NCI-H1092 (cell line): Measurements from ENCODE around the gene CPHXL2.

Experiments
- DNase-seq: peaks from one replicate; lab custom pipeline; 2025; lab: John Stamatoyannopoulos, UW

Gene CPHXL2

GRCh38 chr16:75676909-75677308, at the start of gene CPHXL2:
TSS of gene CPHXL2 (minus strand) at chr16:75677009. CDS start at chr16:75676999, 10 bp downstream.
- DNase-seq = no peak

DNA sequence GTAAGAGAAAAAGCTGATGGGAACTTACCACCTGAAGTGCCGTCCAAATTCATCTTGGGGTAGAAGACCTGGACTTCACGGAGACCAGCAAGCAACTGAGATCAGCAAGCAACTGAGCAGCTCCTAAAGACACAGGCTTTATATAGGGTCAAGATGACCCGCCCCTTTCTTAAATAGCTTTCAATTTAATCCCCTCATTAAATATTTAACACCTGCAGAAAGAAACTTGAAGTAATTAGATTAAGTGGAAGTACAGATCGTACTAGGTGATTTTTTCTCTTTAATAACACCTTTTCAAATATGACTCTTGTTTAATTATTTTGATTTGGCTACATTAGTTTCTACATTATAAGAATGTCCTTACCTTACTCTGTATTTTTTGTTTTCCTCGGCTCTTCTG, 49.6 kb upstream of the CPHXL2 start, which contains the start of gene CPHXL:
TSS of gene CPHXL (minus strand) at position 101 of the 400 bp plus-strand sequence. CDS start at position 53, 48 bp downstream.
- no peak for DNase-seq

DNA sequence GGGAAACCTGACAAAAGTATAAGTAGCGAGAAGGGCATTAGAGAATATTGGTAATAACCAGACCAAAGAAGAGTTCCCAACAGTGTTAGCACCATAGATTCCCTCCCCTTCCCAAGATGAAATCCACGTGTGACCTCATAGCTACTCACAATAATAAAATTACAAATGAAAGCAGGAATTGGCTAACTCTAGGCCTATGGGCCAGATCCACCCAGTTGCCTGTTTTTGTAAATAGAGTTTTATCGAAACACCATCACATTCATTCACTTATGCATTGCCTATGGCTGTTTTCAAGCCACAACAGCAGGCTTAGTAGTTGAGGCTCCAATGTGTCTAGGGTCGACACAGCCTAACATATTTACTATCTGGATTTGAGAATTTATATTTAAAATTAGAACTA, 41.6 kb upstream of the CPHXL2 start:
- DNase-seq = no peak

DNA sequence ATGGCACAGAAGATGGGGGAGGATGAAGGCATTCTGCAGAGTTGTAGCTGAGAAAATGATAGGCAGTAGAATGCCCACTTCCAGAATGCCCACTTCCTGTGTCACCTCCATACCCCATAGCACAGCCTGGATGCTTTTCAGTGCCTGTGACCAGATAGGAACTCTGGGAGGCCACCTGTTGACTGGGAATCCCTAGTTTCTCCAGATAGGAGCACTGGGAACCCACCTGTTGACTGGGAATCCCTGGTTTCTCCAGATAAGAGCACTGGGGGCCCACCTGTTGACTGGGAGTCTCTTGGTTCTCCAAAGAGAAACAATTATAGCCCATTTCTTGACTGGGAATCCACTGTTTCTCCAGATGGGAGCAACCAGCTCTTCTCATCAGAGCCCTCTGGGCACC, 37.9 kb upstream of the CPHXL2 start:
- no peak for DNase-seq

- DNase-seq = no peak
Measured at GRCh38 chr16:75710344-75710743, 33.5 kb upstream of the CPHXL2 start.

DNA sequence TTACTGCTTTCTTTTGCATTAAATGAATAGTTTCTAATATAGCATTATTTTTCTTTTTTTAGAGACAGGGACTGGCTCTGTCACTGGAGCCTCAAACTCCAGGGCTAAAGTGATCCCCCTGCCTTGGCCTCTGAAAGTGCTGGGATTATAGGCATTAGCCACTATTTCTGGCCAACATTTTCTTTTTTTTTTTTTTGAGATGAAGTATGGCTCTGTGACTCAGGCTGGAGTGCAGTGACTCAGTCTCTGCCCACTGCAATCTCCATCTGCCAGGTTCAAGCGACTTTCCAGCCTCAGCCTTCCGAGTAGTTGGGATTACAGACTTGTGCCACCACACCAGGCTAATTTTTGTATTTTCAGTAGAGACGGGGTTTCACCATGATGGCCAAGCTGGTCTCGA, 26.5 kb upstream of the CPHXL2 start:
- no peak for DNase-seq

- DNase-seq = no peak
Measured at GRCh38 chr16:75702242-75702641, 25.4 kb upstream of the CPHXL2 start.

DNA sequence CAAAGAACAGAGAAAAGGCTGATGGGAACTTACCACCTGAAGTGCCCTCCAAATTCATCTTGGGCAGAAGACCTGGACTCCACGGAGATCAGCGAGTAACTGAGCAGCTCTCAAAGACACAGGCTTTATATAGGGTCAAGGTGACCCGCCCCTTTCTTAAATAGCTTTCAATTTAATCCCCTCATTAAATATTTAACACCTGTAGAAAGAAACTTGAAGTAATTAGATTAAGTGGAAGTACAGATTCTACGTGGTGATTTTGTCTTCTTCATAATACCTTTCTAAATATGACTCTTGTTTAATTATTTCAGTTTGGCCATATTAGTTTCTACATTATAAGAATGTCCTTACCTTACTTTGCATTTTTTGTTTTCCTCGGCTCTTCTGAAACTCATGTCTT, 24.6 kb upstream of the CPHXL2 start, which contains the start of gene DUXB:
TSS of gene DUXB (minus strand) at position 101 of the 400 bp plus-strand sequence. CDS start at position 58, 43 bp downstream.
- DNase-seq = no peak

- DNase-seq = no peak
Measured at GRCh38 chr16:75697571-75697970, 20.8 kb upstream of the CPHXL2 start.

DNA sequence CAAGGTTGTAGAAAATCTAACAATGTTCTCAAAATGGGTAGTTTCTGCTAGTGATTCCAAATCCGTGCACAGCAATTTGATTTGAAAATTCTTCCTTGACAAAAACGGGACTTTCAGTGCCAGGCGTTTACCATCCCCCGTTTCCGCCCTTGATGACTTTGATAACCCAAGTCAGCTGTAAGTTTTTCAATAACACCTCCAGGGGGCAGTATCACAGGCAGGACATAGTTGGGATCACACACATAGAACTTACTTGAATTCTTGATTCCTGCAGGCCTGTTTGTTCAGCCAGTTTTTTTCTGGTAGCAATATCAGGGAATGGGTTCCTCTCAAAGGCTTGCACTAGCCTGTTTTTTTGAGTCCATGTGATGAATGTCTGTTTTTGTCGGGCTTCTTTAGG, 18.9 kb upstream of the CPHXL2 start:
- DNase-seq = no peak

GRCh38 chr16:75687361-75687760, 10.6 kb upstream of the CPHXL2 start:
- no peak for DNase-seq

DNA sequence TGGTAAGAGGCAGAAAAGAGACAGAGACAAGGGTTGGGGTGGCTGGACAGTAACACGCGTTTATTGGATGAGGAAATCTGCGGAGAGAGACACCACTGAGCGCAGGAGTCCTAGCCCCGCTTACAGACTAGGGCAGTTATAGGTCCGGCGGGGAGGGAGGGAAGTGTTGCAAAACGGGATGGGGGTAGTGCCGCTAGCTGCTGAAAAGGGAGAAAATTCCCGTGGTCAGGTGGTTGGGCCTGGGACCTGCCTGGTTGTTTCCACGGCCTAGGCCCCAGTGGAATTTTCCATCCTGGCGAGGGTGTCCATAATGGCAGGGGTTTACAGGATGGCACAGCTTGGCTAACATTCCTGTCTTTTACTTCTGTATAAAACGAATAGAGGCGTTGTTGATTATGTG, 5.5 kb upstream of the CPHXL2 start:
- no peak for DNase-seq

DNA sequence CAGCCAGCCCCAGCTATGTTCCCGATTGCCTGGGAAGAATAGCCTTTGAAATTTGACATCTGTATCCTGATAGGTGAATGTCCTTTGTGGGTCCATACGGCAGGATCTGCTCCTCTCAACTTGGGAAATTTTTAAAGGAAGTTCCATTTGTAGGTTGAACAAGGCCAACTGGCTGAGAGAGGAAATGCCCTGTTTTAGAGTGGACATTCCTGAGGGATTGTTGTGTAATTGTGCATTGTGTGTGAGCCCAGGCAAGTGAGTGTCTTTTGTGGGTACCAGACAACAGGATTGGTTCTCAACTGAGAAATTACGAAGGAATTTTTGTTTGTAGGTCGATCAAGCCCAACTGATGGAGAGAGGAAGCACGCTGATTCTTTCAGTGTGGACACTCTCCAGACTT, 2.6 kb upstream of the CPHXL2 start:
- DNase-seq = no peak

- DNase-seq = no peak
Measured at GRCh38 chr16:75667503-75667902, 9.3 kb downstream of the CPHXL2 start.

- DNase-seq = no peak
Measured at GRCh38 chr16:75660726-75661302, 16.0 kb downstream of the CPHXL2 start.

GRCh38 chr16:75660321-75660720, 16.5 kb downstream of the CPHXL2 start:
- DNase-seq = no peak

- DNase-seq = no peak
Measured at GRCh38 chr16:75658175-75658574, 18.6 kb downstream of the CPHXL2 start.

GRCh38 chr16:75653922-75654321, 22.9 kb downstream of the CPHXL2 start:
- DNase-seq = no peak

- peak; percentile 65 for DNase-seq
Measured at GRCh38 chr16:75648265-75649076, 28.3 kb downstream of the CPHXL2 start.

GRCh38 chr16:75647492-75648264, 29.1 kb downstream of the CPHXL2 start, which contains the start of the genes KARS1 and TERF2IP:
TSS of gene KARS1 (minus strand) at chr16:75647665. CDS start at chr16:75647639, 26 bp downstream.
TSS of gene TERF2IP (plus strand) at chr16:75647773. CDS start at chr16:75647883, 110 bp downstream.
- DNase-seq = peak; percentile 86

DNA sequence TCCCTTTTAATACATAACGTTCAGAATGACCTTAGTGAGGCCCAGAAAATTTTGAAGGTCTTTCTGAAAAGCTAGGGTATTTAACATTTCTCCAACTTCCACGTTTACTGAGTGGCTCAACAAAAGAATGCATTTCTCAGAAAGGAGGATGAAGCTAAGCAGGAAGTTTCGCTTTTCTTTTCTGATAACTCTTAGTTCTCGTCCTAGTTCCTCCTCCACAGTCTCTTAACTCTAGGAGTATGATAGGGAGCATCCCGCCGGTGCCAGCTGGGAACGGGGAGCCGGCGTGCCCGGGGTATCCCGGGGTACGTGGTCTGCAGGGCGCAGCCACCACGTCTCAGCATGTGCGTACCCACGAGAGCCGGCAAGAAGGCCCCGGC, 29.7 kb downstream of the CPHXL2 start:
- DNase-seq = no peak

DNA sequence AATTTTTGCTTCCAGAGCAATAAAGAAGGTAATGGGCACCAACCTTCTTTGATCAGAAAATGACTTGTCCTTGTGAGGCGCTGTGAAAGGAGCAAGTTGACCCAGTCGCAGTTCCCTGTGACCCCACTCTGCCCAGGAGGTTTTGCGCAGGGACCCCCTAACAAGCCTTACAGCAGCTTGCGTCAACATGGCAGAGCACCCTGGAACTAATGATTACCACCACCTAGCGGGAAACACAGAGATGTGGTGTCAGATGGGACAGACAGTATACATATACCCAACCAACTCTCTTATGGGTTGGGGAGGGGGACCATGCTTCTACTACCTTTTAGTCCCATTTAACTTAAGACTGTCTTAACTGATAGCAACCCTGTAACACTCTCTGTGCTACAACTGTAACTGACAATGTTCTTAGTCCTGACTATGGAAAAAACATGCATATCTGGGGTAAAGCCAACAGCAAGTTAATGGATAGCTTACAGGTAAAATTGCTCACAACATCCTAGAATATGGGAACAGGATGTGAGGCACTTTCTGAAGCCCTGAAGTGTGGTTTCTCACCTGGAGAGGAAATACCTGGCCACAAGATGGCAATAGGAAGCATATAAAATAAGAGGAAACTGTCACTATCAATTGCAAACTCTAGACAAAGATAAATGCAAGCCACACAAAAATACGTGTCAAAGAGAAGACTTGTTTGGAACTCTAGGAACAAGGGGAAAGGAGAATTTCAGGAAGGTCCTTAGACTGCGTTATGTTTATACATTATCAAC, 32.4 kb downstream of the CPHXL2 start:
- no peak for DNase-seq
